AG09319 (cell line): ENCODE results near the gene KLF2.

Source experiments
- DNase-seq: peaks from one replicate; pipeline ENCODE4 v3.0.0-alpha.2; 2010; ENCODE audit warnings: low read depth; ENCODE audit errors: extremely low read depth
- TF ChIP-seq, protein P1 (sequence below): IDR thresholded peaks from 2 replicates; pipeline ENCODE4 v1.5.1; 2011; ENCODE audit warnings: low read depth, mild to moderate bottlenecking, inconsistent platforms, low read length, moderate library complexity

The KLF2 gene

DNA sequence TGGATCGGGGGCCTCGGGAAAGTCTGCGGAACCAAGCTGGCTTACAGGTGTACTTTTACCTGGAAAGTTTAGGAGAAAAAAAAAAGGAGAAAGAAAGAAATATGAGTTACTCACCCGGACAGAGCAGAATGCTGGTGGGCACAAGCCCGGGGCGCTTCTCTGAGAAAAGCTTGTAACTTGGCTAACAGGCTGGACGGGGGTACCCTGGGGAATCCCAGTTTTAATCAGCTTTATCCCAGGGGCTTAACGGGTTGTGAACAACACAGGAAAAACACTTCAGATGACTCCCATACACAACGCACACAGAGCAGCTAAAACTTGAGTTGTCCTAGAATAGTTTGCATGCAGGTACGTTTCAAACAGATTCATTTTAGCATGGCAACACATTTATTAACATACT, 37.3 kb downstream of the KLF2 start:
- TF ChIP-seq, protein P1, sequence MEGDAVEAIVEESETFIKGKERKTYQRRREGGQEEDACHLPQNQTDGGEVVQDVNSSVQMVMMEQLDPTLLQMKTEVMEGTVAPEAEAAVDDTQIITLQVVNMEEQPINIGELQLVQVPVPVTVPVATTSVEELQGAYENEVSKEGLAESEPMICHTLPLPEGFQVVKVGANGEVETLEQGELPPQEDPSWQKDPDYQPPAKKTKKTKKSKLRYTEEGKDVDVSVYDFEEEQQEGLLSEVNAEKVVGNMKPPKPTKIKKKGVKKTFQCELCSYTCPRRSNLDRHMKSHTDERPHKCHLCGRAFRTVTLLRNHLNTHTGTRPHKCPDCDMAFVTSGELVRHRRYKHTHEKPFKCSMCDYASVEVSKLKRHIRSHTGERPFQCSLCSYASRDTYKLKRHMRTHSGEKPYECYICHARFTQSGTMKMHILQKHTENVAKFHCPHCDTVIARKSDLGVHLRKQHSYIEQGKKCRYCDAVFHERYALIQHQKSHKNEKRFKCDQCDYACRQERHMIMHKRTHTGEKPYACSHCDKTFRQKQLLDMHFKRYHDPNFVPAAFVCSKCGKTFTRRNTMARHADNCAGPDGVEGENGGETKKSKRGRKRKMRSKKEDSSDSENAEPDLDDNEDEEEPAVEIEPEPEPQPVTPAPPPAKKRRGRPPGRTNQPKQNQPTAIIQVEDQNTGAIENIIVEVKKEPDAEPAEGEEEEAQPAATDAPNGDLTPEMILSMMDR, result no peak
- DNase-seq, result no peak

DNA sequence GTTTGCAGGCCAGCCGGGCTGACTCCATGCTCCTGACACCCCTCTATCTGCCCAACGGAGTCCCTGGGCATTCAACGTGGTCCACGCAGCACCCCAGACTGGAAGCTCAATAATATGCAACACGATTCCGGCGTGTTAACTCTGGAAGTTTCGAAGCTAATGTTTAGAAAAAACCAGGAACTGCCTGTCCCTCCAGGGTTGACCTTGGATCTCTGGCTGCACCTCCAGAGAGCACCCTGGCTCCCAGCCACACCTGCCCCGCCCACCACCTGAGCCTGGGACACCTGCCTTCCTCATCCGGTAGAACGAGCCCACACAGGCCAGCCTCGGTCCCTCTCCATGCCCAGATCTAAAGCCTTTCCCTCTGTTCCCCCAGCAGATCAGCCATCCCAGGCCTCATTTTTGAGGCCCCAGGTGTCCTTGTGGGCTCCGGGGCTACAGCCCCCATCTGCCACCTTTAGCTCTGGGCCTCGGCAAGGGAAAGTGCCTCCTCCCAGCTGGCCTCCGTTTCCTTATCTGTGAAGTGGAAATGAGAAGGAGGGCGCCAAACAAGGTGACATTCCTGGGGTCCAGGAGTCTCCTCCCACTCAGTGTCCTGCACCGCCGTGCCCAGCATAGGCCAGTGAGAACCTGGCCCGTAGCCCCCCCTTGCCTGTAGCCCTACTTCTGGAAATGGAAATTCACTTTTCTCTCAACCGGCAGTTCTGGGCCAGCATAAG, 38.7 kb downstream of the KLF2 start:
- TF ChIP-seq, protein P1, result no peak
- no peak for DNase-seq

DNA sequence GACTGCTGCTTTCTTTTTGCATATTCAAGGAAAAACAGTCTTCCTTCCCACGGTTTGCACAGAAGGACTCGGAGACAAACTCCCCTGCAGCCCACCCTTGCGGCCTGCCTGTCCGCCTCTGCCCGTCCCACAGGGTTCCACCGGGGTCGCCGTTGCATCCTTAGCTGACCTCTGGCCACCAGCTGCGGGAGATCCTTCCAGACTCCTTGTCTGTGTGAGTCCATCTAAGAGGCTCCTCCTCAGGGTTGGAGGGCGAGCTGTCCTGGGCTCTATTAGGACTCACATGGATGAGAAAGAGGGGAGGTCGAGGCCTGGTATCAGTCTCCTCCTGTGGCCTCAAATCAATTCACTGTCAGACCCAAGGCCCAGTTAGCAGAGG, 39.2 kb downstream of the KLF2 start:
- TF ChIP-seq, protein P1, result no peak
- DNase-seq, result no peak

DNA sequence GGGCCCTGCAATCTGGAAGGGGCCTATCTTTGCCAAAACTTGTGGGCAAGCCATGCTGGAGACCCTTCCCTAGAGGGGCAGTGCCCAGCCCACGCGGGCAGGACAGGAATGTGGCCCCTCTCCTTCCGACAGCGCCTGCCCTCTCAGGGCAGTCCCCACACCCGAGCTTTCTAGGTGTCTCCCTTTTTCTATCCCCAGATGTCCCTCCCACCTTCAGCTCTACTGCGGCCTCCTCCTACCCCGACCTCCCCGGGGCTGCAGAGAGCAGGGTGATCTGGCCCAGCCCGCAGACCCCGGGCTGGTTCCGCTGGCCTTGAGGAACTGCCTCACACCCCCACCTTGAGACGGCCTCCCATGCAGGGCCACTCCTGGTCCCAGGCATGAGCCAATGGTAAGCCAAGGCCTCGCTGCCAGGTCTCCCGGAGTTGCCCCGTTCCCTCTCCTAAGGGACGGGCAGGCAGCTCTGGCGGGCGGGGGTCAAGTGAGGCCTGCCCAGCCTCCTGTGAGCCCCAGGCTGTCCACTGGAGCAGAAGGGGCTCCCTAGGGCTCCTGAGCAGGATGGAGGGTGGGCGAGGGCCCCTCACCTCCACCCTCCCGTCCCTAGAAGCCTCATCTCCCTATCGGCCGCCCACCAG, 39.7 kb downstream of the KLF2 start:
- DNase-seq, result no peak
- TF ChIP-seq, protein P1, result no peak

DNA sequence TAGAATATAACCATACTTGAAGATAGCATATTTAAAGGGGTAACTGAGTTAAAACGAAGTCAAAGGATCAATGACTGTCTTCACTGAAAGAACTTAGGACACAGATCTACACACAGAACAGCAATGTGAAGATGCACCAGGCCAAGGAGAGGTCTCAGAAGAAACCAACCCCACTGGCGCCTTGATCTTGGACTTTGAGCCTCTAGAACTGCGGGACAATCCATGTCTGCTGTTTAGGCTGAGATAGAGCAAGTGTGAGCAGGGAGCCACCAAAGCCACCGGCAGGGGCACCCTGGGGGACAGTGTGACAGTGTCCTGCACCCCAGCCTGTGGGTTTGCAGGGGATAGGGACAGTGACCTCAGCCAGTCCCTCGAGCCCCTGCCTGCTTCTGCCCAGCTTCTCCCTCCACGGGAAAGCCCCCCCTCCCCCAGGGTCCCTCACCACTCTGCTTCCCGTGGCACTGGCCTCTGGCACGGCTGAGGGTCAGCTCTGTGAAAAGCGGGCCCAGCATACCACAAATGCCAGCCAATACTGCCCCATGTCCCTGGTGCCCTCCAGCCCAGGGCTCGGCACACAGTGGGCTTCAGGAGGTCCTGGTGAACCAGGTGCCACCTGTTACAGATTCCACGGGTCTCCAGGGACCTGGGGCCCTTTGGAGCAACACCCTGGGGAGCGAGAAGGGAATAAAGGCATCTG, 40.8 kb downstream of the KLF2 start:
- TF ChIP-seq, protein P1, result no peak
- no peak for DNase-seq

DNA sequence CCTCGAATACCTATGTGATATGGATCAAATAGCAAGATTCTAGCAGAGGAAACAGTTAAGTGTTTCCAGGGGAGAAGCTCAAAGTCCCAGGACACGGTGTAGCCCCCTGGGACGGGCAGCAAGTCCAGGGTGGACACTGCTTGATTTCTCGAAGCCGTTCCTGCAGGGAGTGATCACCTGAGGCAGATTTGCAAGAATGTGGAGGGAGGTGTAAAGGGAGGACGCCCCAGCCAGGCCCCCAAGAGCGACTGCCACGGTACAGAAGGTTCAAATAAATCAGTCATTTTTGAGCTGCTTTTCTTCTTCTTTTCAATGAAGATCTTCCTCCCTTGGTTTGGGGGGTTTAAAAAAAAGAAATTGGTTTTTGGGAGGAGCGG, 41.4 kb downstream of the KLF2 start:
- no peak for DNase-seq
- TF ChIP-seq, protein P1, result no peak
